A204.1 (cell line): Measurements from ENCODE around the gene POLR2J.

Source experiments
- FAIRE-seq: peaks from 2 replicates; lab custom pipeline; 2012; peaks lifted over from hg19 to GRCh38; lab: Jason Lieb, UNC

The POLR2J gene

DNA sequence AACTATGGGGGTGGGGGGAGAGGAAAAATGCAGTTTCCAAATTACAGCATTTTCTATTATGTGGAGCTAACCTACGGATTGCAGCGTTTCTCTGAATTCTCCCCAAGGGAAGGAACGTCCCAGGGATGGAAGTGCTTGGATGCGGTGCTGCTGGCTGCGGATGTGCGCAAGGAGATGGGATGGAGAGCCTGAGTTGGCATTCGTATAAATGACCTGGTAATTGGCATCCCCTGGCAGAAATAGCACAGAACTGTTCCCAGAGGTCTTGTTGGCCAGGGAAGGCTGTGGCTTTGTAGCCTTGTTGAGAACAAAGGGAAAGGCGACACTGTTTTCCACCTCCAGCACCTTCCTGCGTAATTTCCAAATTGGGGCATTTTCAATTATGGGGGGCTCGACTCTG lies 42.6 kb downstream of the POLR2J start:
- FAIRE-seq = no peak

DNA sequence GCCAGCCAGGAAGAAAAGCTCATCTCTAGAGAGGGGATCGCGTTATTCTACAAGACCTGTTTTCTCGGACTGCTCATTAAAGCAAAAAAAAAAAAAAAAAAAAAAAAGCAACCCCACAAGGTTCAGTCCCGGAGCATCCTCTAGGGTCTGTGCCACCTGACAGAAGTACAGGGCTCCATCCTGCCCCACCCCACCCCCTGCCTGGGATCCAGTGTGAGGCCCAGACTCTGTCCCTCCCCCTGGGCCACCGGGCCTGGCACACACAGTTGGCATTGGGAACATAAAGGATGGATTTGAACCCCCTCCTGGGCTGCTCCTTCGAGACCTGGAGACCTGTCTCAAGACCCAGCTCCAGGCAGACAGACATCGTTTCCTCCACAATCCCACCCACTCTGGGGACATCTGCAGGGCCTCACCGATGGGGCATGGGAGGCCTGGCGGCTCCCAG lies 44.7 kb downstream of the POLR2J start:
- no peak for FAIRE-seq

DNA sequence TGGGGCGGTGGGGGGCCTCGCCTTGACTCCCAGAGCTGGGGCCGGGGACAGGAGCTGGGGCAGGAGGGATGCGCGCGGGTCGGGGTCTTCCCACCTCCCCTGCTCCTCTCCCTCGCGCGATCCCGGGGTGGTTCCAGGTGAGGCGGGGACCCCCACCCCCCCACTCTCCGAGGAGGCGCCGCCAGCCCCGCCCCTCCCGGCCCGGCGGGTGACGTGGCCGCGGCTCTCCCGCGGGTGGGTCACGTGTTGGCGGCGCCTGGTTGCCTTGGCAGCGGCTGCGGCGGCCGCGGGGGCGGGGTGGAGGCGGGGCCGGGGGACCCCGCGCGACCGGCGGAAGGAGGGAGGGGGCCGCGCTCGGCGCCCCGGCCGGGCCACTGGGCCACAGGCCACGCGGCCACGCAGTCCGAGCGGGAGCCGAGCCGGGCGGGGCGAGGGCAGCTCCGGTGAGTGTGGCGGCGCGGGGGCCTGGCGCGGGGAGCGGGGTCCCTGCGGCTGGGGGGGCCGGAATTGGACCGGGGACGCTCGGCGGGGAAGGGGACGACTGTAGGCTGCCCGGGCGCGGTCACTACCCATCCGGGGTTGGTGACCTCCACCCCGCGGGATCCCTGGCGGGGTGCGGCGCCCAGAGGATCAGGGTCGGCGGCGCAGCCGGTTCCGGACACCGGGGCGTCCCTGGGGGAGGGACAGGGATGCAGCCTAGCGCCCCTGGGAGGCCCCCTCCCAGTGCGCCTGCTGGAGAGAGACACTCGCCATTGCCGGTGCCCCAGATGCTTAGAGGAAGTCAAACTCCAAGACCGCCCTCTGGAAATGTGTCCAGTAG lies 45.3 kb downstream of the POLR2J start, which contains the start of gene ORAI2:
TSS of gene ORAI2 (plus strand) at position 357 of the 820 bp plus-strand sequence. CDS start 5,382 bp downstream, outside the sequence.
- no peak for FAIRE-seq

DNA sequence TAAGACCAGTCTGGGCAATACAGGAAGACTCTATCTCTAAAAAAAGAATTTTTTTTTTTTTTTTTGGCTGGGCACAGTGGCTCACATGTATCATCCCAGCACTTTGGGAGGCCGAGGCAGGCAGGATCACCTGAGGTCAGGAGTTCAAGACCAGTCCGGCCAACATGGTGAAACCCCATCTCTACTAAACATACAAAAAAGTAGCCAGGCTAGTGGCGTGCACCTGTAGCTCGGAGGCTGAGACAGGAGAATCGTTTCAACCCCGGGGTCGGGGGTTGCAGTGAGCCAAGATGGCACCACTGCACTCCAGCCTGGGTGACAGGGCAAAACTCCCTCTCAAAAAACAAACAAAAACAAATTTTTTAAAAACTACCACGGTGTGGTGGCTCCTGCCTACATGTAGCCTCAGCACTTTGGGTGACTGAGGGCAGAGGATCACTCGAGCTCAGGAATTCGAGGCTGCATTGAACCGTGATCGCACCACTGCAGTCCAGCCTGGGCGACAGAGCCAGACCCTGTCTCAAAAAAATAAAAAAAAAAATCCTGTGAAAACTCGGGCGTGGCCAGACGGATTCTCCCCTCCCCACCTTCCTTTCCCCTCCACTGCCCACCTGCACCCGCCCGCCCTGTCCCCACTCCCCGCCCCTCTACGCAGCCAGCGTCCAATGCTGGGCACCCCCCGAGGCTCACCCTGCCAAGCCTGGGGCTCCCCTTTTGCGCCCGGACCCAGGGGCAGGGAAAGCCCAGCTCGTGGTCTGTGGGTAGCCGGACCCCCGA lies 46.1 kb downstream of the POLR2J start:
- no peak for FAIRE-seq

DNA sequence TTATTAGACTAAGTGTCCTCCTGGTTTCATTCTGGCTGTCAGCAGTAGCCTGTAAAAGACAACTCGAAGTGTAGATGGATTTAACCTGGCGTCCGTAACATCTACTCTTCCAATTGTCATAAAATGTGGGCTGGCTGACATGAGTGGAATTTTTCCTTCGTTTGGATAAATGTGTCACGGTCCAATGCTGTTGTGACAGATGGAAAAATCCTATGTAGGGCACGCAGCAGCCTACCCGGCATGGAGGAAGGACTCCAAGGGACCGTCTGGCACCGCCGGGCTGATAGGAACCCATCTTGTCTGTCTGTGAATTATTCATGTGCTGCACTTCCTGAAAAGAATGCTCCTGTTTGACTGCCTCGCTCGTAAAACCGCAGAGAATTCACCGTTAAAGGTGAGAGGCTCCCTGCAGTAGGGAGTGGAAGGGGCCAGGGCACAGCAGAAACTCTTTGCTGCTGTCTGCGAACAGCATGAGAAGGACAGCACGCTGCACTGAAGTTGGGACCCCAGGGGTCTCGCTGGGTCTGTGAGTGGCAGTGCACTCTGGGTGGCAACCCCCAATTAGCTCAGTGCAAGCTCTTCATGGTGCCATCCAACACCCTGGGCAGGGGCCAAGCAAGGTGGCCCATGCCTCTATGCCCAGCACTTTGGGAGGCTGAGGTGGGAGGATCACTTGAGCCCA lies 47.0 kb downstream of the POLR2J start:
- no peak for FAIRE-seq

DNA sequence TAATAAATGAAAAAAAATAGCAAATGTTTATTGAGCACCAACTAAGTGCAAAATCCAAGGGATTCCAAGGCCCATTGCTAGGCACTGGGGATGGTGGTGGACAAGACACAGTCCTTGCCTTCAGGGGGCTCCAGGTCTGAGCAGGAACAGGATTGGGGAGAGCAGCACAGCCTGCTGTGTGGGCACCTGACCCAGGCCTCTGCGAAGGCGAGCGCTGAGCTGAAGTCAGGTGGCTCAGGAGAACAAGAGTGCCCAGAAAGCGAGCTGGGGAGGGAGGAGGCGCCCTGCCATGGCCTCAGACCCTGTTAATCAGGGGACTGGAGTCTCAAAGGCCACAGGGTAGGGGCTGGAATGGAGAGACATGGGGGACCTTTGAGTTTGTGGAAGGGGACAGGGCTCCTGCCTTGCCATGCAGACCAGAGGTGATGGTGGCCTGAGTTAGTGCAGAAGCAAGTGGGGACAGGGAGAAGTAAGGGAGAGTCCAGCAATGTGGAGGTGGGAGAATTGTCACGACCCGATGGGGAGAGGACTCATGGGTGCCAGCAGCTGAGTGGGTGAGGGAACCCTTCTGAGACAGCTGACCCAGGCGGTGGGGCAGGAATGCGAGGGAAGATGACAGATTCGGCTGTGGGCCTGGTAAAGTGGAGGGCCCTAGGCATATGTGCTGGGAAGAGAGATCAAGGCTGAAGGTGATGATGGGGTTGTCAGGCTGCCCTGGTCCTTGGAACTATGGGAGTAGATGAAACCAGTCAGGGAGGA lies 49.4 kb downstream of the POLR2J start:
- FAIRE-seq = no peak

DNA sequence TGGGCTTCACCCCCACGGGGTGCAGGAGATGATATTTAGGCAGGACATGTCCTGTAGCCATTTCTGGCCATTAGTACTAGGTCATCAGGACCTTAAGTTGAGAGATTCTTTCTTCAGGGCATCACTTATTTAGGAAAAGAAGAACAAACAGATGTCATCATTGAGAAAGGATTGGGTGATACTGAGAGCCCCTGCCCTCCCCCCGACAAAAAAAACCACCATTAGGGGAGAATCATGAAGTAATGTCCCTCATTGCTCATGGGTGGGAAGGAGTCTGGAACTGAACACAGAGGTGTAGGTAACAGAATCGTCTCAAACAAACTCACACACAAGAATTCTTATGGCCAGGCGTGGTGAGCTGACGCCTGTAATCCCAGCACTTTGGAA lies 51.7 kb downstream of the POLR2J start:
- FAIRE-seq = no peak

DNA sequence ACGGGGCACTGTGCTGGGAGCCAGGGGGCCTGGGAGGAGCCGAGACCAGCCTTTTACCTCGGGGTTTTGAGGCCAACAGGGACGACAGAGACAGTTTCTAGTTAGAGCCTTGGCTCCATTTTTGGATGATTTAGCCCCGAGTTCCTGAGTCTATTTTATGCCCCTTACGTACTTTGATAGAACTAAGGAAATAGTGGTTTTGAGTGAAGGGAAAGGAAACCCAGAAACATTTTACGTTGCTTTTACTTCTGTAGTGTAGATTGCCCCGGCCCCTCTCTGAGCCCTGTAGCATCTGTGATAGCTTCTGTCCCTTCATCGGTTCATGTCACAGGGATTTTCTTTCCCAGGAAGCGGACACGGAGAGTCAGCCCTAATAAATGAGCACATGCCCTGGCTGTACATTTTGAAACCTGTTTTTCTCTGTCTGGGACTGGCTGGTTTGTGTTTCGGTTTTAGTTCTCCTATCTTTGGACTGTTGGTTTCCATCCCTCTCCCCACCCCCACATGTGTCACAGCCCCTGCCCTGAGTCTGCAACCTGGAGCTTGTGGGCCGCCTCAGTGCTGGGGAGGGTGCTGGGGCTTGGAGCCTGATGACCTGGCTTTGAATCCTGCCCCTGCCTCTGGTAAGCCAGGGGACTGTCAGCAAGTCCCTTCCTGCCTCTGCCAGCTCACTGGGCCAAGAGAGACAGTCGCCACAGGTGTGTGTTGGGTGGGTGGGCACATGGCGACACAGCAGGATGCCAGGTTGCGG lies 52.3 kb downstream of the POLR2J start:
- no peak for FAIRE-seq

DNA sequence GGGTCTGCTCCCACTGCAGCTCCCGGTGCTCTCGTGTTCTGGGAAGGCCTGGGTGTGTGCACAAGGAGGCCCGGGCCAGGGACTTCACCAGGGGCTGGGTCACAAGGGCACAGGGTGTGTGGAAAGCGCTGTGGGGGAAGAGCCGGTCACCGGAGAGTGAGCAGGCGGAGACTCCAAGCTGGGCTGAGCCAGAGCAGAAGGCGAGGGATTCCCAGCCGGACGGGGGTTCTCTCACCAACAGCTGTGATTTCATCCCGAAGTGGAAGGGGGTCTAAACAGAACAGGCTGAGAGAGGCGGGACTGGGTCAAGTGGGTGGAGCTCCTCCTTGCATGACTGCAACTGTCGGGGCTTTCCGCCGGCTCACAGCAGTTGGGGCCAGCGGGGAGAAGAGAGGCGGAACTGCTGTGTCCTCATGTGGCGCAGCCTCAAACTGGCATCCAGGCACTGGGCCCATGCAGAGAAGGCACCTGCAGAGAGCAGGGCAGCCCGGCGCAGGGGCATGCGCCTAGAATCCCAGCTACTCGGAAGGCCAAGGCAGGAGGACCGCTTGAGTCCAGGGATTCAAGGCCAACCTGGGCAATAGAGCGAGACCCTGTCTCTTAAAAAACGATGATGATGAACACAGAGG lies 53.0 kb downstream of the POLR2J start:
- no peak for FAIRE-seq

DNA sequence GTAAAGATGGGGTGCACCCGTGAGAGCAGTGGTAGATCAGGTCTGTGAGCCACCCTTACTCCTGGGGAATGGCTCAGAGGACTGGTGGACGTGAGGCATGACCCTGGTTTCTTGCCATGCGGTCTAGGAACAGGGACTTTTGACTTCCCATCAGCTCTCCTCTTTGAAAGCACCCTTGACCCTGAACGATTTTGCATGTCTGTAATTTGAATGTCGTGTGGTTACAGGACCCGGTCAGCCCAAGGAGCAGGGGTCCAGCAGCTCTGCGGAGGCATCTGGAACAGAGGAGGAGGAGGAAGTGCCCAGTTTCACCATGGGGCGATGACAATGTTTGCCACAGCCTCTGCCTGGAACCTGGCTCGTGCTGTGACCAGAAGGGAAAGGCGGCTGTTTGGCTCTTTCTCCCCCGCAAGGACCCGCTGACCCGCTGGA lies 53.9 kb downstream of the POLR2J start:
- no peak for FAIRE-seq

DNA sequence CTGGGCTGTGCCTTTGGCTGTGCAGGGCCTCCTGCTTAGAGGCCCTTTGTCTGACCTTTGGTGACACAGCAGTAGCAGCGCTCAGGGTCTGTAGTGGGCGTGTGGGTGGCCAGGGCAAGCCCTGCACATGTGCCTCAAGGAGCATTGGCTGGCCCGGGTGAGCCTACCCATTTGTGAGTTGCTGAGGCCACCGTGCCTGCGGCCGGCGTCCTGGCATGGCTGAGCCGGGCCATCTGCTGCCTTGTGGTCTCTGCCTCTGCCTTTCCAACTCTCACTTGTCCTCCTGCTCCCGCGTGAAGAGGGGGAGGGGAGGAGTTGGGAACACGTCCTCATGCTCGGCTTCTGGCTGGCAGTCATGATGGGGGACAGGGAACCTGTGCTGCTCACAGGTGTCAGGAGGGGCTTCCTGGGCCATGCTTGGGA lies 54.6 kb downstream of the POLR2J start:
- FAIRE-seq = no peak
